HG03196 (cell line): ENCODE data around the gene NPDC1.
A peak's percentile ranks its signal among the peaks of the same experiment; 100 is the strongest.

Experiments used
- ATAC-seq: cut with Tn5 transposase; IDR thresholded peaks from one replicate; pipeline ENCODE4 v1.9.1; 2021; ENCODE audit not compliant: unreplicated experiment

NPDC1 gene

GRCh38 chr9:137046088-137046787 lies at the start of gene NPDC1:
TSS of gene NPDC1 (minus strand) at chr9:137046177. CDS start at chr9:137045989, 188 bp downstream.
- ATAC-seq = no peak

GRCh38 chr9:137089232-137089947 lies 43.4 kb upstream of the NPDC1 start:
- no peak for ATAC-seq

DNA sequence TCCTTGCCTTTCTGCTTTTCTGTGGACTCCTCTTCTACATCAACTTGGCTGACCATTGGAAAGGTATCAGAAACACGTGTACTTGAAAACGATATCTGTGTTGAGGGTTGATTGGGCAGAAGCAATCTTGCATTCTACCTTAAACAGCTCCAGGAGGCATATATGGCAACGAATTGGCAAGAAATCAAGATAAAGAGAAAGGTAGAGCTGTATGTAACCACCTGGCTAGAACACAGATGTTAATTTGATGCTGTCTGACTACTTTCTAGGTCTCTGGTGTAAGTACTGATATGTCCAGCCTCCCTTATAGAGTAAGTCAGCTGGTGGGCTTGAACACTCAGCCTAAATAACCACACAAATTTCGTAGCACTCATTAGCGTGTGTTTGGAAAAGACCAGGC lies 42.1 kb upstream of the NPDC1 start:
- no peak for ATAC-seq

- peak; percentile 0 for ATAC-seq
These were observed 41.5 kb upstream of the NPDC1 start for GRCh38 chr9:137087409-137087925.

GRCh38 chr9:137086531-137087408 lies 40.8 kb upstream of the NPDC1 start, which contains the start of gene MAN1B1:
TSS of gene MAN1B1 (plus strand) at chr9:137086985. CDS start at chr9:137087000, 15 bp downstream.
- ATAC-seq = peak; percentile 71

DNA sequence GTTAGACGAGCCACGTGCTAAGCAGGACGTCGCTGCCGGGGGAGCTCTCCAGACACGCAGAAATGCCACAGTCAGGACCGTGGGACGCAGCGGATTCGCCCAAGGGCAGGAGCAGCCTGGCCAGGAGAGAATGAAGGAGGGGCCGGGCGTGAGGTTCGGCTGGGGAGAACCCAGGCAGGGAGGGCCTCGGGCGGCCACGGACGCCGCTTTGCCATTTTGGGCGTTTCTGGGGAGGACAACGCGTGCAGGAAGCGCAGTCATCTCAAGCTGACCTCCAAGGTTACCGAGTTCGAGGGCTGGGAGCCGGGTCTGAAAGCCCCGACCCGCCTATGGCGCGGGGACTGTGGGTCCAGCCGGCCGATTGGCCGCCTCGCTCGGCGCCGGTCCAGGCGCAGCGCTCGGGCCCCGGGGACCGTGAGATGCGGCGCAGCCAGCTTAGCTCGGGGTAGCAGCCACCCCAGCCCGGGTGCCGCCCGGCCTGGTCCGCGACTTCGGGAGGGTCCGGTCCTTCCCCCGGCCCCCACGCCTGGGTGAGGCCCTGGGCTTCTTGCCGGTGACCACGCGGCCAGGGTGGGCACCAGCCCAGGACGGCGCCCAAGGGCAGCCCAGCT lies 40.0 kb upstream of the NPDC1 start:
- peak; percentile 6 for ATAC-seq

- ATAC-seq = no peak
These were observed 38.5 kb upstream of the NPDC1 start for GRCh38 chr9:137084526-137084925.

- no peak for ATAC-seq
These were observed 37.5 kb upstream of the NPDC1 start for GRCh38 chr9:137083394-137084004.

GRCh38 chr9:137082925-137083290 lies 36.9 kb upstream of the NPDC1 start:
- no peak for ATAC-seq

- no peak for ATAC-seq
These were observed 36.4 kb upstream of the NPDC1 start for GRCh38 chr9:137082222-137082924.

GRCh38 chr9:137080260-137081122 lies 34.5 kb upstream of the NPDC1 start:
- no peak for ATAC-seq

GRCh38 chr9:137079401-137079787 lies 33.4 kb upstream of the NPDC1 start:
- ATAC-seq = no peak

- no peak for ATAC-seq
These were observed 32.9 kb upstream of the NPDC1 start for GRCh38 chr9:137078701-137079400.

DNA sequence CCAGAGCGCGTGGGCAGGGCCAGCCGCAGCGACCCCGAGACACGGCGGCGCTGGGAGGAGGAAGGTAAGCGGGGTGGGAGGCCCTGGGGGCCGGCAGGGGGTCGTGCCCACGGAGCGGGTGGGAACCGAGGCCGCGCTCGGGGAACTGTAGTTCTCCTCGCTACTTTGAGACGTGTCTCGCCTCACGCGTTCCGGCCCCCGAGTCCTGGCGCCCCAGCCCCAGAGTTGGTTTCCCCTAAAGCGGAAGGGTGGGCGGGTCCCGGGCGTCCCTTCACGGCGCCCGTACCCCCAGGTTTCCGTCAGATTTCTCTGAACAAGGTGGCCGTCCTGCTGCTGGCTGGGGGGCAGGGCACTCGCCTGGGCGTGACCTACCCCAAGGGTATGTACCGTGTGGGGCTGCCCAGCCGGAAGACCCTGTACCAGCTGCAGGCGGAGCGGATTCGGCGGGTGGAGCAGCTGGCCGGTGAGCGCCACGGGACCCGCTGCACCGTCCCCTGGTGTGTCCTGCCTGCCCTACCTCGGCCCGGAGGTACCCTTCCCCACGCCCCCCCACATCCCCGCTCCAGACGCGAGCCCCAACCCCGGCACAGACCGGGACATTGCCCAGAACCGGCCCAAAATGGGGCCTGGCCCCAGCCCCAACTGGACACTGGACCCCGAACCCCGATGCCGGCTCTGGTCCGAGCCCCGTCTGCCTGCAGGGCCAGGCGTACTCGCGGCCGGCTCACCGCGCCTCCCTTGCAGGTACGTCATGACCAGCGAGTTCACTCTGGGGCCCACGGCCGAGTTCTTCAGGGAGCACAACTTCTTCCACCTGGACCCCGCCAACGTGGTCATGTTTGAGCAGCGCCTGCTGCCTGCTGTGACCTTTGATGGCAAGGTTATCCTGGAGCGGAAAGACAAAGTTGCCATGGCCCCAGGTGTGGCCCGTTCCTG lies 32.0 kb upstream of the NPDC1 start:
- ATAC-seq = peak; percentile 20

DNA sequence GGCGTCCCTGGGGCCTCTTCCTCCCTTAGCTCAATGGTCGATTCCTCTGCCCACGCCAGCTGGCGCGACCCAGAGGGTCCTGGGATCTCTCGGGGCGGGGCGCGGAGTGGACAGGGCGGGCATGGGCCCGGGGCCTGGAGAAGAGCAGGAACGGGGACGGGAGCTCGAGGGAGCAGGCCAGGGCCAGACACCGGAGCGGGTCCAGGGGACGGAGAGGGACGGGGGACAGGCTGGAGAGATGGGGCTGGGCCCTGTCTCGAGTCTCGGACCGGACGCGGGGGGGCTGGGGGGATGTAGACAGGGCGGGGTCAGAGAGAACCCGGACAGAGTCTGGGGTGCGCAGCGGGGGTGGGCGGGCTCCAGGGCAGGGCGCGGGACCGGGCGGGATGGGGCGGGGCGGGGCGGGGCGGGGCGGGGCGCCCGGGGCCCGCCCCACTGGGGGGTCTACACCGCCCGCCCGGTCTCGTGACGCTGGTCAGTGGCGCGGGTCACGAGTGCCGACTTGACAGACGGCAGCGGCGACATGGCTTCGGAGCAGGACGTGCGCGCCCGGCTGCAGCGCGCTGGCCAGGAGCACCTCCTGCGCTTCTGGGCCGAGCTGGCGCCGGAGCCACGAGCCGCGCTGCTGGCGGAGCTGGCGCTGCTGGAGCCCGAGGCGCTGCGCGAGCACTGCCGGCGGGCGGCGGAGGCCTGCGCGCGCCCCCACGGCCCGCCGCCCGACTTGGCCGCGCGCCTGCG lies 31.2 kb upstream of the NPDC1 start, which contains the start of gene UAP1L1:
UAP1L1 (plus strand) TSS at position 508 of the 738 bp plus-strand sequence; CDS start at position 524, 16 bp downstream.
- ATAC-seq = peak; percentile 43

DNA sequence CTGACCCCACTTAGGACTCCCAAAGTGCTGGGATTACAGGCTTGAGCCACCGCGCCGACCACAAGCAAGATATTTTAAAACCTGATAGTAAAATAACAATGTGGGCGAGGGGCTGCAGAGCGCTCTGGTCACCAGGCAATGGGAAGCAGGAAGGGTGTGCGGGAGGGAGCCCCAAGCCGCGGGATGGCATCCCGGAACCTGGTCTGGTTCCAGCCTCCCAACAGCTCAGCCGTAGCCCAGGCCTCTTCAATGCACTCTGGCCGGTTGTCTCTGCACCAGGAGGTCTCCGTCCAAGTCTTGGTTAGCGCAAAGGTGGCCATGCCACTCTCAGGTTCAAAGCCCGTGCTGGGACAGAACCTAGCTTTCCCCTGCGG lies 30.6 kb upstream of the NPDC1 start:
- ATAC-seq = no peak
